ENCODE measurements around the gene PLPPR1. TPM values are rescaled to one million over a fixed set of nuclear protein-coding genes. Genes with fewer than 3 reads are reported as not detected.

Gene PLPPR1
- total and polyA plus RNA-seq, 2 of the 13 experiments (the other 11 are each of a cell fraction or from before 2014, with no cell fraction given) = 16.0 to 84.7 TPM

DNA sequence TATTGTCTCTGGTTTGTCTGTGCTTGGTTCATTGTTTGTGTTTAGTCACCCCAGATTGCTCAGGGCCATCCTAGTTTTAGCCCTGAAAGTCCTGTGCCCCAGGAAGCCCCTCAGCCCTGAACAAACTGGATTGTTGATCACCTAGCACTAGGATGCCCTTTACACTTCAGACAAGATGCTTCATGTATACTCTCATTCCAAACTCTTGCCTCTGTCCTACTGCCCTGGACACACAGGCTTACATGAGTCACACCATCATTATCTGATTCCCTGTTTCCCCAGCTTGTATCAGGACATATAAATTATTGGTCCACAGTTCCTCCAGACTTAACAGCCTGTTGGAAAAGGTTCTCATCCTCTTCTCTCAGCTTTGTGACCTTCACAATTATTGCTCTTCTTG is 236.2 kb downstream of the PLPPR1 start (continued):
- TF ChIP-seq RCOR2 (CRISPR knock-in tag; IDR thresholded peaks at IDR 0.05) = no peak
- TF ChIP-seq, protein P1, sequence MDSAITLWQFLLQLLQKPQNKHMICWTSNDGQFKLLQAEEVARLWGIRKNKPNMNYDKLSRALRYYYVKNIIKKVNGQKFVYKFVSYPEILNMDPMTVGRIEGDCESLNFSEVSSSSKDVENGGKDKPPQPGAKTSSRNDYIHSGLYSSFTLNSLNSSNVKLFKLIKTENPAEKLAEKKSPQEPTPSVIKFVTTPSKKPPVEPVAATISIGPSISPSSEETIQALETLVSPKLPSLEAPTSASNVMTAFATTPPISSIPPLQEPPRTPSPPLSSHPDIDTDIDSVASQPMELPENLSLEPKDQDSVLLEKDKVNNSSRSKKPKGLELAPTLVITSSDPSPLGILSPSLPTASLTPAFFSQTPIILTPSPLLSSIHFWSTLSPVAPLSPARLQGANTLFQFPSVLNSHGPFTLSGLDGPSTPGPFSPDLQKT (CRISPR knock-in tag; IDR thresholded peaks at IDR 0.05; ENCODE audit: borderline replicate concordance) = no peak
- TF ChIP-seq ZNF792 (CRISPR knock-in tag; IDR thresholded peaks at IDR 0.05) = no peak

DNA sequence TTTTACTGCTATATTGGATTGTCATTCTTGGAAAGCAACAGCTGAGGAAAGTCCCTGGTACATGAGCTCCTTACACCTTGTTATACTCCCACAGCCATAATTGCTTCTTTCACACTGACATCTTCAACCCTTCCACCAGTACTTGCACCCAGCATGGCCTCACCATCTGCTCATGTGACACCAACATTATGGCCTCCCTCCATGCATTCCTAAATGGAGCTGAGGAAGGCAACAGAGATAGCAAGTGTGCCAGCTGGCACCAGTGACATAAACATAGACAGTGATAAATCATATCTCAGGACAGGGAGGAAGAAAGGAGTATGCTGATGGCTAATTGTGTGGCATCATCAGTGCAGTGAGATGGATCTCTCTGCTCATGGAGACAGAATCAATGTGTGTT is 236.7 kb downstream of the PLPPR1 start:
- no peak overlapping the region for H3K4me3 ChIP-seq (replicated peaks in 1 of 3; ENCODE audit: insufficient read depth in 1 of 3, low read depth in 2 of 3, low read length in 3 of 3)
- H3K4me1 ChIP-seq (ENCODE audit: insufficient read depth, low read length) = peaks cover 7% of the 10 kb centered on the region; the same call in 1 of the 2 replicates
- no peak overlapping the region for H3K9ac ChIP-seq (ENCODE audit: insufficient read depth, low read depth, low read length)
- H3K27me3 ChIP-seq (ENCODE audit: control insufficient read depth in 1 of 2, insufficient read depth in 2 of 2, low read length in 2 of 2) = no peaks in the 10 kb centered on the region
- no peaks in the 10 kb centered on the region for H3K9me3 ChIP-seq (ENCODE audit: low read length)
- H3K27ac ChIP-seq (ENCODE audit: extremely low read length, insufficient read depth, low read length) = no peak overlapping the region
- FAIRE-seq = no peak
- DNase-seq (ENCODE audit: low spot score) = no peak
- no peak for ATAC-seq
- no TSS peak for BruUV-seq (replicated peaks)
- no peak overlapping the region for H2AFZ ChIP-seq (ENCODE audit: low read length)
- H4K20me1 ChIP-seq (ENCODE audit: insufficient read depth, low read length) = no peaks in the 10 kb centered on the region
- intact Hi-C loops (cut with micrococcal nuclease; ENCODE audit: unreplicated experiment) = no loop called here
- H3K36me3 ChIP-seq (replicated peaks in 1 of 2; ENCODE audit: control insufficient read depth in 1 of 2, insufficient read depth in 2 of 2, low read length in 2 of 2) = peaks cover 0 to 9% of the 10 kb centered on the region in 2 experiments; a peak in 2 of 5 replicates
- in situ Hi-C loops (cut with HindIII; ENCODE audit: extremely low pct_ligation_motif_present, low pct_unique_long_range_greater_than_20kb) = no loop called here
- no peak overlapping the region for H3K4me2 ChIP-seq (ENCODE audit: low read depth, low read length)
- CTCF ChIA-PET (ENCODE audit: low intra/inter-chr PET ratio, low total read pairs) = no interaction called here
- POLR2A ChIA-PET = no interaction called here
- no peaks in the 10 kb centered on the region for H3K79me2 ChIP-seq (ENCODE audit: insufficient read depth, low read length)
- TF ChIP-seq, protein P2, sequence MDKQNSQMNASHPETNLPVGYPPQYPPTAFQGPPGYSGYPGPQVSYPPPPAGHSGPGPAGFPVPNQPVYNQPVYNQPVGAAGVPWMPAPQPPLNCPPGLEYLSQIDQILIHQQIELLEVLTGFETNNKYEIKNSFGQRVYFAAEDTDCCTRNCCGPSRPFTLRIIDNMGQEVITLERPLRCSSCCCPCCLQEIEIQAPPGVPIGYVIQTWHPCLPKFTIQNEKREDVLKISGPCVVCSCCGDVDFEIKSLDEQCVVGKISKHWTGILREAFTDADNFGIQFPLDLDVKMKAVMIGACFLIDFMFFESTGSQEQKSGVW (CRISPR knock-in tag; IDR thresholded peaks at IDR 0.05; ENCODE audit: borderline replicate concordance) = no peak
- TF ChIP-seq, protein P3, sequence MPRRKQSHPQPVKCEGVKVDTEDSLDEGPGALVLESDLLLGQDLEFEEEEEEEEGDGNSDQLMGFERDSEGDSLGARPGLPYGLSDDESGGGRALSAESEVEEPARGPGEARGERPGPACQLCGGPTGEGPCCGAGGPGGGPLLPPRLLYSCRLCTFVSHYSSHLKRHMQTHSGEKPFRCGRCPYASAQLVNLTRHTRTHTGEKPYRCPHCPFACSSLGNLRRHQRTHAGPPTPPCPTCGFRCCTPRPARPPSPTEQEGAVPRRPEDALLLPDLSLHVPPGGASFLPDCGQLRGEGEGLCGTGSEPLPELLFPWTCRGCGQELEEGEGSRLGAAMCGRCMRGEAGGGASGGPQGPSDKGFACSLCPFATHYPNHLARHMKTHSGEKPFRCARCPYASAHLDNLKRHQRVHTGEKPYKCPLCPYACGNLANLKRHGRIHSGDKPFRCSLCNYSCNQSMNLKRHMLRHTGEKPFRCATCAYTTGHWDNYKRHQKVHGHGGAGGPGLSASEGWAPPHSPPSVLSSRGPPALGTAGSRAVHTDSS (CRISPR knock-in tag; conservative IDR thresholded peaks at IDR 0.05) = no peak
- TF ChIP-seq ZNF761 (CRISPR knock-in tag; conservative IDR thresholded peaks at IDR 0.05) (no peak), NCOA5 (CRISPR knock-in tag; IDR thresholded peaks at IDR 0.05) (no peak), HOXA3 (CRISPR knock-in tag; IDR thresholded peaks at IDR 0.05) (no peak), TSC22D2 (CRISPR knock-in tag; IDR thresholded peaks at IDR 0.05; ENCODE audit: borderline replicate concordance) (no peak), SRSF1 (optimal IDR thresholded peaks at IDR 0.05; ENCODE audit: low read depth, low read length) (no peak), NR2C2 (CRISPR knock-in tag; IDR thresholded peaks at IDR 0.05; ENCODE audit: borderline replicate concordance) (no peak), MXD4 (CRISPR knock-in tag; IDR thresholded peaks at IDR 0.05) (no peak), HMG20A (CRISPR knock-in tag; IDR thresholded peaks at IDR 0.05; ENCODE audit: borderline replicate concordance) (no peak), PITX1 (CRISPR knock-in tag; IDR thresholded peaks at IDR 0.05) (no peak)
- TF ChIP-seq, protein P4, sequence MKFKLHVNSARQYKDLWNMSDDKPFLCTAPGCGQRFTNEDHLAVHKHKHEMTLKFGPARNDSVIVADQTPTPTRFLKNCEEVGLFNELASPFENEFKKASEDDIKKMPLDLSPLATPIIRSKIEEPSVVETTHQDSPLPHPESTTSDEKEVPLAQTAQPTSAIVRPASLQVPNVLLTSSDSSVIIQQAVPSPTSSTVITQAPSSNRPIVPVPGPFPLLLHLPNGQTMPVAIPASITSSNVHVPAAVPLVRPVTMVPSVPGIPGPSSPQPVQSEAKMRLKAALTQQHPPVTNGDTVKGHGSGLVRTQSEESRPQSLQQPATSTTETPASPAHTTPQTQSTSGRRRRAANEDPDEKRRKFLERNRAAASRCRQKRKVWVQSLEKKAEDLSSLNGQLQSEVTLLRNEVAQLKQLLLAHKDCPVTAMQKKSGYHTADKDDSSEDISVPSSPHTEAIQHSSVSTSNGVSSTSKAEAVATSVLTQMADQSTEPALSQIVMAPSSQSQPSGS (CRISPR knock-in tag; IDR thresholded peaks at IDR 0.05) = no peak
- TF ChIP-seq, protein P5, sequence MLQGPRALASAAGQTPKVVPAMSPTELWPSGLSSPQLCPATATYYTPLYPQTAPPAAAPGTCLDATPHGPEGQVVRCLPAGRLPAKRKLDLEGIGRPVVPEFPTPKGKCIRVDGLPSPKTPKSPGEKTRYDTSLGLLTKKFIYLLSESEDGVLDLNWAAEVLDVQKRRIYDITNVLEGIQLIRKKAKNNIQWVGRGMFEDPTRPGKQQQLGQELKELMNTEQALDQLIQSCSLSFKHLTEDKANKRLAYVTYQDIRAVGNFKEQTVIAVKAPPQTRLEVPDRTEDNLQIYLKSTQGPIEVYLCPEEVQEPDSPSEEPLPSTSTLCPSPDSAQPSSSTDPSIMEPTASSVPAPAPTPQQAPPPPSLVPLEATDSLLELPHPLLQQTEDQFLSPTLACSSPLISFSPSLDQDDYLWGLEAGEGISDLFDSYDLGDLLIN (CRISPR knock-in tag; IDR thresholded peaks at IDR 0.05; ENCODE audit: borderline replicate concordance) = no peak
- TF ChIP-seq, protein P6, sequence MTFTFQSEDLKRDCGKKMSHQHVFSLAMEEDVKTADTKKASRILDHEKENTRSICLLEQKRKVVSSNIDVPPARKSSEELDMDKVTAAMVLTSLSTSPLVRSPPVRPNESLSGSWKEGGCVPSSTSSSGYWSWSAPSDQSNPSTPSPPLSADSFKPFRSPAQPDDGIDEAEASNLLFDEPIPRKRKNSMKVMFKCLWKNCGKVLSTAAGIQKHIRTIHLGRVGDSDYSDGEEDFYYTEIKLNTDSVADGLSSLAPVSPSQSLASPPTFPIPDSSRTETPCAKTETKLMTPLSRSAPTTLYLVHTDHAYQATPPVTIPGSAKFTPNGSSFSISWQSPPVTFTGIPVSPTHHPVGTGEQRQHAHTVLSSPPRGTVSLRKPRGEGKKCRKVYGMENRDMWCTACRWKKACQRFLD (CRISPR knock-in tag; IDR thresholded peaks at IDR 0.05; ENCODE audit: borderline replicate concordance) = no peak
